T-helper 2 cell treated with Interferon-gamma antibody and Interleukin-4, amounts not matched to agents 5 μg/mL and 100 μg/mL, for 36 hours (primary cell): Measurements from ENCODE around the gene CTXND1.

Experiments used
- DNase-seq: peaks from one replicate; pipeline ENCODE4 v3.0.0; 2021; ENCODE audit warnings: low spot score
- H3K27ac Mint-ChIP-seq: one replicate; pipeline ENCODE4 v1.8.0; 2021; ENCODE audit warnings: mild to moderate bottlenecking, mixed read lengths
- H3K27me3 Mint-ChIP-seq: one replicate; pipeline ENCODE4 v1.8.0; 2021; ENCODE audit warnings: low read depth, mixed read lengths
- H3K36me3 Mint-ChIP-seq: one replicate; pipeline ENCODE4 v1.8.0; 2021; ENCODE audit warnings: low read depth, mixed read lengths
- H3K4me1 Mint-ChIP-seq: one replicate; pipeline ENCODE4 v1.8.0; 2021; ENCODE audit warnings: low read depth, mixed read lengths
- H3K4me3 Mint-ChIP-seq: one replicate; pipeline ENCODE4 v1.8.0; 2022; ENCODE audit warnings: mild to moderate bottlenecking, moderate library complexity, mixed read lengths
- H3K9me3 Mint-ChIP-seq: one replicate; pipeline ENCODE4 v1.8.0; 2021; ENCODE audit warnings: mixed read lengths

CTXND1 gene

DNA sequence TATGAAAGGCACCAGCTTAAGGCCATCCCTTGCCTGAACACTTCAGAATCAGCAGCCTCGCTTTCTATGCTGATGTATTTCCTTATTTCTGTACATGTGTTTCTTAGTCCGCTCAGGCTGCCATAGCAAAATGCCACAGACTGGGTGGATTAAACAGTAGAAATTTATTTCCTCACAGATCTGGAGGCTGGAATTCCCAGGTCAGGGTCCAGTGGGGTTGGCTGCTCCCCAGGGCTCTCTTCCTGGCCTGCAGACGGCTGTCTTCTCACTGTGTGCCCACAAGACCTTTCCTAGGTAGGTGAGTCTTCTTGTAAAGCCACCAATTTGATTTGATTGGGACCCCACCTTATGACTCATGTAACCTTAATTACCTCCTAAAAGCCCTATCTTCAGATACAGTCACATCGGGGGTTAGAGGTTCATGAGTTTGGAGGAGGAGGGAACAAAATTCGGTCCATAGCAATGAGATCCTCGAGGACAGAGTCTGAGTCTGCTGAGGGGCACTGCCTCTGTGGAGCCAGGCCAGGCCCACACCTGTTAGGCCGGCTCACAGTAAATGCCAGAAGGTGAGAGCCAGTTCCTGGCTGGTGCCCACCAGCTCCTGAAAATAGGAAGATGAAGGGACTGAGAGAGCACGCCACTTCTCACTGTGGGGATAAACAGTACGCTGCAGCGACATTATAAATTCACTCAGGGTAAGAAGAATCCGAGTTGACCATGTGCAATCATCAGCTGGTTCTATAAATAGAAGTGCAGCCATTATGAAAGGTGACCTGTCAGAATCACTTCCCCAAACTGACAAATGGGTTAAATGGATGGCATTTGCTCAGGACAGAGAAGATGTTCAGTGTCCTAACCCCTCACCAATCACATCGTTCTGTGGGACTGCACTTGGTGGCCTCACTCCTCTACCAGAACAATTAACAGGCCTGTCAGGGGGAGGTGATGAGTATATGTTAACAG, 41.1 kb downstream of the CTXND1 start:
- H3K36me3 Mint-ChIP-seq: no peaks in the 10 kb centered on the region
- H3K4me1 Mint-ChIP-seq: no peaks in the 10 kb centered on the region
- no peak overlapping the region for H3K4me3 Mint-ChIP-seq
- H3K9me3 Mint-ChIP-seq: no peaks in the 10 kb centered on the region
- peaks cover 30% of the 10 kb centered on the region for H3K27me3 Mint-ChIP-seq
- DNase-seq: no peak
- no peak overlapping the region for H3K27ac Mint-ChIP-seq

GRCh38 chr15:80208758-80209734, 43.0 kb downstream of the CTXND1 start:
- DNase-seq: no peak
- H3K36me3 Mint-ChIP-seq: no peaks in the 10 kb centered on the region
- H3K27me3 Mint-ChIP-seq: peaks cover 30% of the 10 kb centered on the region
- no peaks in the 10 kb centered on the region for H3K4me1 Mint-ChIP-seq
- no peaks in the 10 kb centered on the region for H3K9me3 Mint-ChIP-seq
- no peak overlapping the region for H3K4me3 Mint-ChIP-seq
- H3K27ac Mint-ChIP-seq: no peak overlapping the region

DNA sequence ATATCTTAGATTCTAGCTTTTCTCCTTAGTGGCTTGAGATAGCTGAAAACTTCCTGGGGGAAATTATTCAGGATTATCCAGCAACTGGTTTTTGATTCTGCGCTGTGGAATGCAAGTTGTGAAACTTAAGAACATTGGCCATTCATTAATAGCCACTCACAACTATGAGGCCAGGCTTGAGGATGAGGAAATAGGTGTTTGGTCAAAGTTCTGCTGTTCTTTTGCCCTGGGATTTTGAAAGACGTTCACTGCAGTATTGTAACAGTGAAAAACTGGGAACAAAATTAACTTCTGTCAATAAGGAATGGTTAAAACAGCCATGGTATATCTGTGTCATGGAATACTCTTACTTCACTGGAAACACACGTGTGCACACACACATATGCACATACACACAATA, 44.1 kb downstream of the CTXND1 start:
- Mint-ChIP-seq H3K36me3 (no peaks in the 10 kb centered on the region), H3K9me3 (no peaks in the 10 kb centered on the region), H3K4me3 (no peak overlapping the region), H3K27ac (no peak overlapping the region), H3K4me1 (no peaks in the 10 kb centered on the region), H3K27me3 (peaks cover 28% of the 10 kb centered on the region)
- no peak for DNase-seq

DNA sequence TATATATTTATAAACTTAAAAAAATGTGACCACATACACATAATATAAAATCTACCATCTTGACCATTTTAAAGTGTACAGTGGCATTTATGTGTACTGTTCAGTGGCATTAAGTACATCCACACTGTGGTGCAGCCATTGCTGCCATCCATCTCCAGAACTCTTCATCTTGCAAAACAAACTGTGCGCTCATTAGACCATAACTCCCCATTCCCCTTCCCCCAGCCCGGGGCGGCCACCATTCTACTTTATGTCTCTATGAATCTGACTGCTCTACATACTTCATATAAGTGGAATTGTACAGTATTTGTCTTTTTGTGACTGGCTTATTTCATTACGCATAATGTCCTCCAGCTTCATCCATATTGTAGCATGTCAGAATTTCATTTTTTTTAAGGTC, 47.8 kb downstream of the CTXND1 start:
- no peak for DNase-seq
- Mint-ChIP-seq H3K4me3 (no peak overlapping the region), H3K4me1 (no peaks in the 10 kb centered on the region), H3K27me3 (peaks cover 23% of the 10 kb centered on the region), H3K36me3 (no peaks in the 10 kb centered on the region), H3K9me3 (no peaks in the 10 kb centered on the region), H3K27ac (no peak overlapping the region)

GRCh38 chr15:80203361-80203885, 48.6 kb downstream of the CTXND1 start:
- Mint-ChIP-seq H3K27me3 (peaks cover 21% of the 10 kb centered on the region), H3K4me1 (no peaks in the 10 kb centered on the region), H3K36me3 (no peaks in the 10 kb centered on the region)

DNA sequence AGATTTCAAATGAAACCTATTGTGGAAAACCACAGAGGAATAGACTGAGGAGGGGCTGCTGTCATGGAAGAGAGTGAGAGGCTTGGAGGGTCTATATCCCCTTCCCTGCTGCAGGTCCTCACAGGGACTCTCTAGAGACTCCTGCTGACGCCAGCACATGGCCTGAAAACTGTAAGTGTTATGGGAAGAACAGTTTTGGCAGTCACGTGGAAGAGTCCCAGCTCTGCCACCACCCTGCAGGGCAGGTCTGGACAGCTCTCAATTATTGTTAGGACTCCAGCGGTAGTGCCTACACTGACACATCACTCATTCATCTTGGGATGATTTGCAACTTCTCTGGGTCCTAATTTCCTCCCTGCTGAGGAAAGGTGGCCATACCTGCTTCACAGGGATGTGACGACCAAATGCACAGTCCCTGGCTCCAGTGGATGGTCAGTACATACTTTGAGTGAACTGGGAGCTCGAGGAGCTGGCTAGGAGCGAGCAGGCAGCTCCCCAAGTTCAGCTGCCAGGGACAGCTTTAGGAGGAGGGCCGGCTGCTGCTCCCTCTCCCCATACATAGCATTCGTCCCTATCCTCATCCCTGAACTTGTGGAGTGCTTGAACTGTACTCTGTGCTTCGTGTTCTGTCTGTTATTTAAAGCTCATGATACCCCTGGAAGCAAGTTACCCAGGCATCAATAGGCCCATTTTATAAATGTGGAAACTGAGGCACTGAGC, 49.2 kb downstream of the CTXND1 start:
- DNase-seq: no peak
- Mint-ChIP-seq H3K27ac (no peak overlapping the region), H3K4me1 (no peaks in the 10 kb centered on the region), H3K9me3 (no peaks in the 10 kb centered on the region), H3K4me3 (no peak overlapping the region), H3K27me3 (peaks cover 18% of the 10 kb centered on the region), H3K36me3 (no peaks in the 10 kb centered on the region)

More at GRCh38 chr15:80203361-80203885, 48.6 kb downstream of the CTXND1 start:
- DNase-seq: no peak
- Mint-ChIP-seq H3K27ac (no peak overlapping the region), H3K4me3 (no peak overlapping the region), H3K9me3 (no peaks in the 10 kb centered on the region)

- no peaks in the 10 kb centered on the region for H3K4me1 Mint-ChIP-seq
- no peak overlapping the region for H3K4me3 Mint-ChIP-seq
- DNase-seq: no peak
- H3K9me3 Mint-ChIP-seq: no peaks in the 10 kb centered on the region
- H3K27me3 Mint-ChIP-seq: peaks cover 15% of the 10 kb centered on the region
- no peaks in the 10 kb centered on the region for H3K36me3 Mint-ChIP-seq
- no peak overlapping the region for H3K27ac Mint-ChIP-seq
Measured at GRCh38 chr15:80202016-80202315, 50.0 kb downstream of the CTXND1 start.

- no peak overlapping the region for H3K27ac Mint-ChIP-seq
- DNase-seq: no peak
- H3K4me1 Mint-ChIP-seq: no peaks in the 10 kb centered on the region
- no peaks in the 10 kb centered on the region for H3K9me3 Mint-ChIP-seq
- no peak overlapping the region for H3K4me3 Mint-ChIP-seq
- peaks cover 10% of the 10 kb centered on the region for H3K27me3 Mint-ChIP-seq
- H3K36me3 Mint-ChIP-seq: no peaks in the 10 kb centered on the region
Measured at GRCh38 chr15:80201256-80202015, 50.6 kb downstream of the CTXND1 start.

DNA sequence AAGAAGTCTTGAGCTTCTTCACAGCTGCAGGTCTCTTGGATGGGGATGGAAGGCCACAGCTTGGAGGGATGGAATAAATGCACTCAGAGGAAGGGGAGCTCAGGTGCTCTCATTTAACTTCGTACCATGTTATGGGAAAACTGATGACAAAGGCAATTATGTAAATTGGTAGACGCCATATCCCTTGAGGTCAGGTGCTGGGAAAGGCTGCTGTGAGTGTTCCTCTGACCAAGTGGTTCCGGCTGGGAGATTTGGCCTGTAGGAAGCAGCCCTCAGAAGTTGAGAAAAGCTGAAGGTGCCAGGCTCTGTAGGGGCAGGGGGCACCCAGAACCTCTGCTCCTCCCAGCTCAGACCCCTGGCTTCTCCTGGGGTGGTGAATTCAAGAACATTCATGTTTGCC, 52.1 kb downstream of the CTXND1 start:
- H3K4me1 Mint-ChIP-seq: no peaks in the 10 kb centered on the region
- no peak overlapping the region for H3K4me3 Mint-ChIP-seq
- H3K27me3 Mint-ChIP-seq: peaks cover 2% of the 10 kb centered on the region
- no peaks in the 10 kb centered on the region for H3K9me3 Mint-ChIP-seq
- no peak overlapping the region for H3K27ac Mint-ChIP-seq
- no peaks in the 10 kb centered on the region for H3K36me3 Mint-ChIP-seq
- no peak for DNase-seq

DNA sequence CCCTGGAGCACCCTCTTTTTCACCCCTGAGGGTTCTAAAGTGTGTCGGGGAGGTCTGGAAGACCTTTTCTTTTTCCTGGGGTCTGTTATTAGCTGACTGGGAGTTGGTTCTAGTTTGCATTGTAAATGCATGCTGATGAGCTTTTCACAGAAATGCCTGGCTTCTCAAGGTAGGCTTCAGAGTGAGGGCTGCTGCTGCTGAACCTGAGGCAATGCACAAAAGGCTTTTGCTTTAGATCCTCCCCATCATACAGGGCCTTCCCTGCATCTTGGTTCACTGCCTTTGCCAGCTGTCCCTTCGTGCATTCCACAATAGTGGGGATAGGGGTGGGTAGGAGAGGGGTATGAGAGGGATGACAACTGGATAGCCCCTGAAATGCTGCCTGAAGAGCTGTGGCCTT, 52.6 kb downstream of the CTXND1 start:
- H3K9me3 Mint-ChIP-seq: no peaks in the 10 kb centered on the region
- no peak overlapping the region for H3K4me3 Mint-ChIP-seq
- DNase-seq: no peak
- H3K4me1 Mint-ChIP-seq: no peaks in the 10 kb centered on the region
- peaks cover 2% of the 10 kb centered on the region for H3K27me3 Mint-ChIP-seq
- no peaks in the 10 kb centered on the region for H3K36me3 Mint-ChIP-seq
- H3K27ac Mint-ChIP-seq: no peak overlapping the region

DNA sequence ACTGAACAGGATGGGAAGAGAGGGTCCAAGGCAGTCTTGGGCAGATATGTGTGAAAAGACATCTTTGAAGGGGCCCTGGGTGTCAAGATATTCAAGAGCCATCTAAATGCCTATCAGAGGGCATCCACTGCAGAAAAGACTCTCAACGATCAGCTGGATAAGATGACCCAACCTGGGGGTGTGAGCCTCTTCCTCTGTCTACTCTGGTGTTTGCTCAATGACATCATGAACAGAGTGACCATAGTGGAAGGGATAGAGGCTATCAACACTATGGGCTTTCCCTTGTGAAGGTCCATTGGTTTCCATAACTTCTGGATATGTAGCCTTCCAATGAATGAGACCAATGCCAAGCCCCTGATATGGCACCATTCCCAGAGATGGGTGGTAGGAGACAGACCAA, 57.1 kb downstream of the CTXND1 start:
- H3K9me3 Mint-ChIP-seq: no peaks in the 10 kb centered on the region
- no peak overlapping the region for H3K4me3 Mint-ChIP-seq
- H3K4me1 Mint-ChIP-seq: no peaks in the 10 kb centered on the region
- H3K36me3 Mint-ChIP-seq: no peaks in the 10 kb centered on the region
- no peak for DNase-seq
- H3K27ac Mint-ChIP-seq: no peak overlapping the region
- peaks cover 2% of the 10 kb centered on the region for H3K27me3 Mint-ChIP-seq

GRCh38 chr15:80194186-80194585, 57.8 kb downstream of the CTXND1 start:
- H3K27ac Mint-ChIP-seq: no peak overlapping the region
- H3K36me3 Mint-ChIP-seq: no peaks in the 10 kb centered on the region
- H3K9me3 Mint-ChIP-seq: no peaks in the 10 kb centered on the region

More at GRCh38 chr15:80194186-80194585, 57.8 kb downstream of the CTXND1 start:
- Mint-ChIP-seq H3K4me1 (no peaks in the 10 kb centered on the region), H3K27me3 (peaks cover 2% of the 10 kb centered on the region), H3K4me3 (no peak overlapping the region)
- no peak for DNase-seq
